CD4-positive, alpha-beta memory T cell (primary cell): ENCODE data around the gene C7orf57. TPM values are rescaled to one million over a fixed set of nuclear protein-coding genes. Genes with fewer than 3 reads are reported as not detected.

ENCODE experiments used
- CTCF ChIA-PET: fragments of 350-600 bp; sonication (Branson Sonifier 250); formaldehyde crosslinking; loops from one replicate; lab custom pipeline; 2021; ENCODE audit warnings: inconsistent platforms; ENCODE audit not compliant: partially characterized antibody; lab: Charles Lee
- POLR2A ChIA-PET: fragments of 350-600 bp; sonication (Branson Sonifier 250); formaldehyde crosslinking; loops from one replicate; lab custom pipeline; 2021; ENCODE audit not compliant: partially characterized antibody; lab: Charles Lee
- DNase-seq, 5 donors: peaks; one replicate each; pipeline versions ENCODE4 v3.0.0 to v3.0.0-alpha.2; 2020 to 2022; ENCODE audit warnings: mixed read lengths in 1 of 5
- H3K27ac ChIP-seq: one replicate; pipeline ENCODE4 v1.7.0; 2013; ENCODE audit warnings: low read depth, low read length
- H3K27me3 ChIP-seq: 2 replicates; pipeline ENCODE4 v1.7.0; 2013; ENCODE audit warnings: mild to moderate bottlenecking, low read length, moderate library complexity; ENCODE audit not compliant: insufficient read depth
- H3K36me3 ChIP-seq: 2 replicates; pipeline ENCODE4 v1.7.0; 2013; ENCODE audit warnings: mild to moderate bottlenecking, low read length, moderate library complexity; ENCODE audit not compliant: insufficient read depth
- H3K4me1 ChIP-seq: 2 replicates; pipeline ENCODE4 v1.7.0; 2013; ENCODE audit warnings: mild to moderate bottlenecking, low read length, moderate library complexity; ENCODE audit not compliant: insufficient read depth
- H3K4me3 ChIP-seq, 2 donors: one replicate each; pipeline ENCODE4 v1.7.0; 2013; ENCODE audit warnings: low read length in 2 of 2, mild to moderate bottlenecking in 1 of 2
- H3K9me3 ChIP-seq, 2 donors: one replicate each; pipeline ENCODE4 v1.7.0; 2013; ENCODE audit warnings: low read length in 2 of 2, control low read depth in 1 of 2; ENCODE audit not compliant: control insufficient read depth in 1 of 2
- H3K27ac Mint-ChIP-seq, 7 donors: one replicate each; pipeline ENCODE4 v1.8.0; 2020 to 2021; ENCODE audit warnings: mixed read lengths in 7 of 7, mild to moderate bottlenecking in 6 of 7, inconsistent platforms in 3 of 7, moderate library complexity in 3 of 7
- H3K27me3 Mint-ChIP-seq, 2 donors: one replicate each; pipeline ENCODE4 v1.8.0; 2020 to 2021; ENCODE audit warnings: mixed read lengths in 2 of 2
- H3K36me3 Mint-ChIP-seq, 2 donors: one replicate each; pipeline ENCODE4 v1.8.0; 2020 to 2021; ENCODE audit warnings: mixed read lengths in 2 of 2, inconsistent platforms in 1 of 2, mild to moderate bottlenecking in 1 of 2
- H3K4me1 Mint-ChIP-seq, 4 donors: one replicate each; pipeline ENCODE4 v1.8.0; 2020 to 2021; ENCODE audit warnings: mixed read lengths in 4 of 4, mild to moderate bottlenecking in 1 of 4
- H3K4me3 Mint-ChIP-seq, 8 donors: one replicate each; pipeline ENCODE4 v1.8.0; 2020 to 2021; ENCODE audit warnings: mixed read lengths in 8 of 8, mild to moderate bottlenecking in 7 of 8, moderate library complexity in 6 of 8, inconsistent platforms in 3 of 8
- H3K9me3 Mint-ChIP-seq, 8 donors: one replicate each; pipeline ENCODE4 v1.8.0; 2020 to 2021; ENCODE audit warnings: mixed read lengths in 8 of 8, mild to moderate bottlenecking in 5 of 8, inconsistent platforms in 3 of 8, moderate library complexity in 1 of 8
- intact Hi-C: fragments of 100-400 bp; cut with micrococcal nuclease; formaldehyde crosslinking; loops from one replicate; pipeline ENCODE4 v1.15.1; 2023
- polyA plus RNA-seq, 2 donors: library from polyadenylated mRNA; unstranded; fragments of 300-500 nt; fragmentation: Illumina TruSeq; gene quantifications; one replicate each; pipeline ENCODE4 v1.2.3, GENCODE V29; 2021
- total RNA-seq, 2 experiments: library from RNA; stranded (reverse); gene quantifications; one replicate each; pipeline ENCODE4 v1.2.3, GENCODE V29; 2021

Gene C7orf57
- total and polyA plus RNA-seq, 4 experiments from 2014 or later = 0.16 to 0.22 TPM; not detected in 2

DNA sequence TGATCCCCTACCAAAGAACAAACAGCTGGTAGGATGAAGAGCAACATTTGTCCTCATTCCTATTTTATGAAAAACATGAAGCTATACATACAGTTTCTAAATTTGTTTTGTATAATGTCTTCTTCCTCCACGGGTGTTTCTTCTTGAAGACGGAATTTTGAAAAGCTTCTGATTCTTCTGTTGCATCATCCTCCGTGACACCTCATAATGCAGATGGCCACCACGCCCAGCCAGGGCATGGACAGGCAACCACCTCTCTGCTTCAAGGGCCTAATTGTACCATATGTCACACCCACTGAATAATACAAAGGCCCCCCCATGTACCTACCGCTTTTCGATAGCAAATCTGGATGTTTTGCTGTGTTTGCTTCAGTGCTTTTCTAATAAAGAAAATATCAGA lies 6.4 kb upstream of the C7orf57 start, which contains the start of gene SUN3:
SUN3 (minus strand) TSS at position 170 of the 400 bp plus-strand sequence; CDS start at position 1, 169 bp downstream.
- H3K27ac Mint-ChIP-seq = no peak within 1 kb of the TSS
- no peaks in the 10 kb centered on the region for H3K27me3 ChIP-seq
- H3K9me3 Mint-ChIP-seq = peaks cover 0 to 8% (median 7%) of the 10 kb centered on the region in 8 donors
- H3K4me1 ChIP-seq = no peaks in the 10 kb centered on the region
- H3K4me1 Mint-ChIP-seq = no peaks in the 10 kb centered on the region
- POLR2A ChIA-PET = interaction anchor here (1.7 kb wide), 1 partner anchor 10 kb away, joined by 4 read pairs; no protein-coding TSS in a partner anchor
- DNase-seq = no peak
- intact Hi-C loops = no loop called here
- no peaks in the 10 kb centered on the region for H3K9me3 ChIP-seq
- no peaks in the 10 kb centered on the region for H3K36me3 ChIP-seq
- H3K4me3 ChIP-seq = no peak within 1 kb of the TSS
- H3K4me3 Mint-ChIP-seq = no peak within 1 kb of the TSS
- CTCF ChIA-PET = no interaction called here
- H3K36me3 Mint-ChIP-seq = no peaks in the 10 kb centered on the region
- H3K27ac ChIP-seq = no peak within 1 kb of the TSS
- peaks cover 11 to 14% of the 10 kb centered on the region in 2 donors for H3K27me3 Mint-ChIP-seq

GRCh38 chr7:48031111-48031510 lies 4.2 kb upstream of the C7orf57 start:
- H3K4me1 ChIP-seq = peaks cover 5% of the 10 kb centered on the region
- DNase-seq = no peak
- Mint-ChIP-seq H3K27me3 (peaks cover 8 to 13% of the 10 kb centered on the region in 2 donors), H3K4me3 (no peak overlapping the region), H3K36me3 (no peaks in the 10 kb centered on the region), H3K4me1 (peaks cover 2 to 5% (median 5%) of the 10 kb centered on the region in 4 donors), H3K9me3 (peaks cover 0 to 4% (median 0%) of the 10 kb centered on the region in 8 donors), H3K27ac (no peak overlapping the region)
- H3K9me3 ChIP-seq = no peaks in the 10 kb centered on the region
- no peaks in the 10 kb centered on the region for H3K27me3 ChIP-seq
- no peak overlapping the region for H3K27ac ChIP-seq
- H3K4me3 ChIP-seq = no peak overlapping the region
- ChIA-PET CTCF (no interaction called here), POLR2A (no interaction called here)
- no peaks in the 10 kb centered on the region for H3K36me3 ChIP-seq
- intact Hi-C loops = no loop called here

DNA sequence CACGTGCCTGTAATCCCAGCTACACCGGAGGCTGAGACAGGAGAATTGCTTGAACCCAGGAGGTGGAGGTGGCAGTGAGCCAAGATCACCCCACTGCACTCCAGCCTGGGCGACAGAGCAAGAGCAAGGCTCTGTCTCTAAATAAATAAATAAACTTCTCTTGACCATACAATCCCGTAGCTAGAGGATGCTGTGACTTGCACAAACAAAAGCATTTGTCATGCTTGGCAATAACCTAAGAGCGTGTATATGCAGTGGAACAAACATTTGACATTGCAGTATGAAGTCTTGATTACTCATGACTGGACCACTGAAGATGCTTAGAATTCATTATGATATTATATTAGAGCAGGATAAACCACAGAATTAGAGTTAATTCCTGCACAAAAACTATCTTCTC lies 1.4 kb upstream of the C7orf57 start:
- intact Hi-C loops = loop anchor here (2.0 kb wide), 1 partner anchor 65 kb away; no protein-coding TSS in a partner anchor
- H3K36me3 ChIP-seq = no peaks in the 10 kb centered on the region
- no peaks in the 10 kb centered on the region for H3K27me3 ChIP-seq
- H3K27me3 Mint-ChIP-seq = peaks cover 6 to 13% of the 10 kb centered on the region in 2 donors
- H3K4me3 ChIP-seq = no peak overlapping the region
- H3K27ac Mint-ChIP-seq = peak overlapping the region in 1 of 7 donors; percentile 37
- no peaks in the 10 kb centered on the region for H3K9me3 ChIP-seq
- peaks cover 4 to 11% (median 8%) of the 10 kb centered on the region in 4 donors for H3K4me1 Mint-ChIP-seq
- peaks cover 7% of the 10 kb centered on the region for H3K4me1 ChIP-seq
- H3K27ac ChIP-seq = no peak overlapping the region
- DNase-seq = no peak
- no peaks in the 10 kb centered on the region for H3K36me3 Mint-ChIP-seq
- ChIA-PET CTCF (no interaction called here), POLR2A (no interaction called here)
- H3K4me3 Mint-ChIP-seq = peak overlapping the region in 1 of 8 donors; percentile 74
- peaks cover 0 to 4% (median 0%) of the 10 kb centered on the region in 8 donors for H3K9me3 Mint-ChIP-seq

GRCh38 chr7:48035967-48036478 lies 680 bp downstream of the C7orf57 start:
- intact Hi-C loops = loop anchor here (1.0 to 2.0 kb wide), 6 partner anchors 10 to 74 kb away; partner anchors contain the start of genes HUS1 and UPP1
- DNase-seq = peak in 1 of 5 donors; percentile 12
- peak overlapping the region; percentile 68 to 69 for H3K4me3 ChIP-seq
- H3K27ac ChIP-seq = peak overlapping the region; percentile 11
- POLR2A ChIA-PET = interaction anchor here (1.2 to 2.4 kb wide), 5 partner anchors 11 to 53 kb away, joined by 3 to 13 read pairs (median 4); partner anchors contain the start of gene UPP1
- Mint-ChIP-seq H3K36me3 (no peaks in the 10 kb centered on the region), H3K27me3 (peaks cover 6 to 11% of the 10 kb centered on the region in 2 donors), H3K9me3 (peaks cover 0 to 4% (median 0%) of the 10 kb centered on the region in 8 donors), H3K4me1 (peaks cover 4 to 13% (median 9%) of the 10 kb centered on the region in 4 donors), H3K4me3 (peak overlapping the region; percentile 78 to 94 (median 88)), H3K27ac (peak overlapping the region; percentile 43 to 94 (median 87))
- H3K27me3 ChIP-seq = no peaks in the 10 kb centered on the region
- CTCF ChIA-PET = interaction anchor here (1.2 to 1.5 kb wide), 2 partner anchors 44 to 49 kb away, joined by 3 to 4 read pairs; no protein-coding TSS in a partner anchor
- H3K4me1 ChIP-seq = peaks cover 7% of the 10 kb centered on the region
- no peaks in the 10 kb centered on the region for H3K9me3 ChIP-seq
- no peaks in the 10 kb centered on the region for H3K36me3 ChIP-seq

GRCh38 chr7:48038815-48039506 lies 3.6 kb downstream of the C7orf57 start:
- Histone ChIP-seq H3K36me3 (no peaks in the 10 kb centered on the region), H3K27me3 (no peaks in the 10 kb centered on the region), H3K4me1 (peaks cover 7% of the 10 kb centered on the region), H3K9me3 (no peaks in the 10 kb centered on the region), H3K27ac (no peak overlapping the region), H3K4me3 (no peak overlapping the region)
- H3K4me3 Mint-ChIP-seq = no peak overlapping the region
- H3K27ac Mint-ChIP-seq = no peak overlapping the region
- DNase-seq = no peak
- intact Hi-C loops = no loop called here
- H3K36me3 Mint-ChIP-seq = no peaks in the 10 kb centered on the region
- H3K9me3 Mint-ChIP-seq = peaks cover 0 to 4% (median 0%) of the 10 kb centered on the region in 8 donors
- peaks cover 10 to 30% (median 17%) of the 10 kb centered on the region in 4 donors for H3K4me1 Mint-ChIP-seq
- ChIA-PET POLR2A (interaction anchor here (0.9 to 1.5 kb wide), 2 partner anchors 10 to 43 kb away, joined by 3 to 4 read pairs; partner anchors contain the start of gene SUN3), CTCF (no interaction called here)
- peaks cover 1 to 8% of the 10 kb centered on the region in 2 donors for H3K27me3 Mint-ChIP-seq

GRCh38 chr7:48040944-48041652 lies 5.8 kb downstream of the C7orf57 start:
- Mint-ChIP-seq H3K27me3 (peaks cover 0 to 3% of the 10 kb centered on the region in 2 donors), H3K27ac (peak overlapping the region in 2 of 7 donors; percentile 17 to 19), H3K36me3 (no peaks in the 10 kb centered on the region), H3K4me1 (peaks cover 19 to 42% (median 25%) of the 10 kb centered on the region in 4 donors), H3K9me3 (no peaks in the 10 kb centered on the region), H3K4me3 (no peak overlapping the region)
- ChIA-PET CTCF (interaction anchor here (0.6 kb wide), 1 partner anchor 69 kb away, joined by 3 read pairs; no protein-coding TSS in a partner anchor), POLR2A (interaction anchor here (1.1 kb wide), 1 partner anchor 44 kb away, joined by 3 read pairs; no protein-coding TSS in a partner anchor)
- H3K27ac ChIP-seq = no peak overlapping the region
- H3K4me3 ChIP-seq = no peak overlapping the region
- no peaks in the 10 kb centered on the region for H3K27me3 ChIP-seq
- H3K9me3 ChIP-seq = no peaks in the 10 kb centered on the region
- H3K4me1 ChIP-seq = peaks cover 17% of the 10 kb centered on the region
- intact Hi-C loops = no loop called here
- no peaks in the 10 kb centered on the region for H3K36me3 ChIP-seq
- no peak for DNase-seq
